K562 (cell line): ENCODE measurements around the gene SLC9B1. TPM values are rescaled to one million over a fixed set of nuclear protein-coding genes. Genes with fewer than 3 reads are reported as not detected.

ENCODE experiments used
- CEBPB ChIP-seq: fragments of 450-650 bp; IDR thresholded peaks from 2 replicates; pipeline ENCODE4 v1.6.1; 2016; ENCODE audit warnings: missing genetic modification characterization, missing compliant biosample characterization
- FOSL1 ChIP-seq: fragments of 200-800 bp; sonication (Bioruptor generic); conservative IDR thresholded peaks from 2 replicates; pipeline ENCODE4 v1.6.1; 2016; ENCODE audit warnings: missing genetic modification characterization, missing compliant biosample characterization
- IRF9 ChIP-seq: fragments of 450-650 bp; IDR thresholded peaks from 2 replicates; pipeline ENCODE4 v1.6.1; 2016; ENCODE audit warnings: missing biosample characterization, missing genetic modification characterization
- JUN ChIP-seq, 2 experiments: sonication (generic) in 1 of 2; formaldehyde crosslinking in 1 of 2; IDR thresholded peaks; 2 replicates each; pipeline versions ENCODE4 v1.6.1 to v1.8.0; 2012 to 2022; ENCODE audit warnings: borderline replicate concordance in 2 of 2, mild to moderate bottlenecking in 2 of 2, improper control_type of control experiment in 1 of 2, low read depth in 1 of 2, low read length in 1 of 2, missing genetic modification reagents in 1 of 2
- LEF1 ChIP-seq: fragments of 450-650 bp; IDR thresholded peaks from 2 replicates; pipeline ENCODE4 v1.6.1; 2016; ENCODE audit warnings: mild to moderate bottlenecking
- MECOM ChIP-seq: fragments of 250-450 bp; sonication (Bioruptor Pico); IDR thresholded peaks from 2 replicates; pipeline ENCODE4 v1.8.0; 2022; ENCODE audit warnings: inconsistent platforms
- MTF1 ChIP-seq: fragments of 250-450 bp; sonication (Bioruptor Pico); IDR thresholded peaks from 2 replicates; pipeline ENCODE4 v1.9.0; 2021; ENCODE audit warnings: moderate library complexity, mild to moderate bottlenecking, inconsistent platforms, borderline replicate concordance
- MXI1 ChIP-seq: IDR thresholded peaks from 2 replicates; pipeline ENCODE4 v1.6.1; 2011; ENCODE audit warnings: low read depth, mild to moderate bottlenecking, improper control_type of control experiment, low read length
- NFRKB ChIP-seq: fragments of 450-650 bp; IDR thresholded peaks from 2 replicates; pipeline ENCODE4 v1.6.1; 2016; ENCODE audit warnings: low read depth
- PHF20 ChIP-seq: fragments of 450-650 bp; IDR thresholded peaks from 2 replicates; pipeline ENCODE4 v1.6.1; 2018; ENCODE audit not compliant: partially characterized antibody
- SIX5 ChIP-seq, 2 experiments: IDR thresholded peaks; 2 replicates each; pipeline ENCODE4 v1.6.1; 2011; ENCODE audit warnings: low read length in 2 of 2, borderline replicate concordance in 1 of 2, low read depth in 1 of 2, mild to moderate bottlenecking in 1 of 2, moderate library complexity in 1 of 2; ENCODE audit not compliant: insufficient read depth in 1 of 2
- TCF7 ChIP-seq: sonication (generic); IDR thresholded peaks from 2 replicates; pipeline ENCODE4 v1.6.1; 2016; ENCODE audit warnings: antibody characterized with exemption, borderline replicate concordance
- TEAD1 ChIP-seq, 2 experiments: fragments of 450-650 bp in 1 of 2; sonication (generic) in 1 of 2; formaldehyde crosslinking; IDR thresholded peaks; 2 replicates each; pipeline versions ENCODE4 v1.4.0 to v1.8.0; 2020 to 2022; ENCODE audit warnings: mild to moderate bottlenecking in 2 of 2, missing genetic modification reagents in 1 of 2
- TOE1 ChIP-seq, 2 experiments: fragments of 450-650 bp in 1 of 2; sonication (generic) in 1 of 2; formaldehyde crosslinking in 1 of 2; IDR thresholded peaks; 2 replicates each; pipeline versions ENCODE4 v1.7.1 to v1.8.0; 2016 to 2022; ENCODE audit warnings: borderline replicate concordance in 2 of 2, mild to moderate bottlenecking in 2 of 2, antibody characterized with exemption in 1 of 2, inconsistent platforms in 1 of 2, low read depth in 1 of 2, missing genetic modification reagents in 1 of 2, moderate library complexity in 1 of 2
- YBX1 ChIP-seq: fragments of 450-650 bp; IDR thresholded peaks from 2 replicates; pipeline ENCODE4 v1.7.1; 2016; ENCODE audit warnings: mild to moderate bottlenecking
- ZNF445 ChIP-seq: fragments of 250-450 bp; sonication (Bioruptor Pico); IDR thresholded peaks from 2 replicates; pipeline ENCODE4 v1.4.0; 2020; ENCODE audit warnings: low read depth, mild to moderate bottlenecking, moderate library complexity
- ZNF551 ChIP-seq: fragments of 250-450 bp; sonication (Bioruptor Pico); IDR thresholded peaks from 2 replicates; pipeline ENCODE4 v1.5.0; 2021; ENCODE audit warnings: mild to moderate bottlenecking, moderate library complexity
- ZNF780A ChIP-seq: fragments of 250-450 bp; sonication (Bioruptor Pico); IDR thresholded peaks from 2 replicates; pipeline ENCODE4 v1.5.0; 2021; ENCODE audit warnings: mild to moderate bottlenecking
- polyA plus RNA-seq, 8 experiments: library from polyadenylated mRNA; depleted of rRNA in 4 of 8; stranded (reverse) in 5 of 8; unstranded in 3 of 8; fragments of >200 nt; fragmentation: Nextera tagmentation in 2 of 8; fragmentation: Illumina TruSeq in 1 of 8; extraction: Ambion mirVana in 2 of 8; extraction: Trizol in 1 of 8; gene quantifications; 2 replicates each; pipeline versions ENCODE4 v1.2.1 to v1.2.3, GENCODE V29; 2011 to 2014; ENCODE audit warnings: inconsistent platforms in 1 of 8, missing spikeins in 1 of 8
- total RNA-seq, 7 experiments: library from RNA; depleted of rRNA in 6 of 7; stranded (reverse); fragments of >200 nt in 6 of 7; fragmentation: Illumina TruSeq in 2 of 7; extraction: Trizol in 2 of 7; gene quantifications; 2 replicates each; pipeline versions ENCODE4 v1.2.1 to v1.2.3, GENCODE V29; 2011 to 2021; ENCODE audit warnings: low replicate concordance in 1 of 7
- TF ChIP-seq, protein P1 (sequence below), 3 experiments: IDR thresholded peaks in 2 of 3; conservative IDR thresholded peaks in 1 of 3; 2 replicates each; pipeline ENCODE4 v1.5.1; 2011 to 2012; ENCODE audit warnings: low read length in 3 of 3, mild to moderate bottlenecking in 3 of 3, control low read depth in 2 of 3, improper control_type of control experiment in 1 of 3, inconsistent platforms in 1 of 3, low read depth in 1 of 3, mixed read lengths in 1 of 3, moderate library complexity in 1 of 3; ENCODE audit not compliant: insufficient read depth in 2 of 3
- TF ChIP-seq, protein P2 (sequence below): fragments of 250-450 bp; sonication (Bioruptor Pico); IDR thresholded peaks from 2 replicates; pipeline ENCODE4 v1.5.0; 2021

SLC9B1 gene
- total and polyA plus RNA-seq, 9 of the 15 experiments (the other 6 are each of a cell fraction or from before 2014, with no cell fraction given) = 0.21 to 1.3 (median 0.51) TPM

DNA sequence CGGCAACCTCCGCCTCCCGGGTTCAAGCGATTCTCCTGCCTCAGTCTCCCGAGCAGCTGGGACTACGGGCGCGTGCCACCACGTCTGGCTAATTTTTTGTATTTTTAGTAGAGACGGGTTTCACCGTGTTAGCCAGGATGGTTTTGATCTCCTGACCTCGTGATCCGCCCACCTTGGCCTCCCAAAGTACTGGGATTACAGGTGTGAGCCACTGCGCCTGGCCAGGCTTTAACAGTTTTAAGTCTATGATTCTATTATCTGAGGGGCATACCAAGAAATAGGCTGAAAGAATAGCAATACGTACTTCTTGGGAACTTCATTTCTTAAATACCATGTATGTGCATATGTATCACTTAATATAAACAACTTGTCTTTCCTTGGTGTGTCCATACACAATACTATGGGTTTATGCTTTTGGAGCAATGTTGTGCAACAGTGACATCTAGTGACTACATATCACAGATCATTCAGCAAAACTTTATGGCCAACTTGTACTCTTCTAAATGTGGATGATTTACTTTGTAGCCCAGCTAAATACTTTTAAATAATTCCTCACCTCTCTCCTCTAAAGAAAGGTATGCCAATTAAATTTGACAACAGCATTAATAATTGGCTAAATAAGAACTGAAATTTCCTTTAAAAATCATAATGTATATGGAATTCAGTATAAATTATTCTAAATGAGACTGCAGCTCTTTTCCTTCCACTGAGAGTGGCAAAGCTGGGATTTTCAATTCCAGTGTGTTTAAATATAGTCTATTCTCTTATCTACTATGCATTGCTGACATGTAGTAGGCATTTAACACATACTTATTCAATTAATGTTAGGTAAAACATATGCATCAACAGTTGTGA lies 10.4 kb downstream of the SLC9B1 start (continued):
- TF ChIP-seq, protein P1, sequence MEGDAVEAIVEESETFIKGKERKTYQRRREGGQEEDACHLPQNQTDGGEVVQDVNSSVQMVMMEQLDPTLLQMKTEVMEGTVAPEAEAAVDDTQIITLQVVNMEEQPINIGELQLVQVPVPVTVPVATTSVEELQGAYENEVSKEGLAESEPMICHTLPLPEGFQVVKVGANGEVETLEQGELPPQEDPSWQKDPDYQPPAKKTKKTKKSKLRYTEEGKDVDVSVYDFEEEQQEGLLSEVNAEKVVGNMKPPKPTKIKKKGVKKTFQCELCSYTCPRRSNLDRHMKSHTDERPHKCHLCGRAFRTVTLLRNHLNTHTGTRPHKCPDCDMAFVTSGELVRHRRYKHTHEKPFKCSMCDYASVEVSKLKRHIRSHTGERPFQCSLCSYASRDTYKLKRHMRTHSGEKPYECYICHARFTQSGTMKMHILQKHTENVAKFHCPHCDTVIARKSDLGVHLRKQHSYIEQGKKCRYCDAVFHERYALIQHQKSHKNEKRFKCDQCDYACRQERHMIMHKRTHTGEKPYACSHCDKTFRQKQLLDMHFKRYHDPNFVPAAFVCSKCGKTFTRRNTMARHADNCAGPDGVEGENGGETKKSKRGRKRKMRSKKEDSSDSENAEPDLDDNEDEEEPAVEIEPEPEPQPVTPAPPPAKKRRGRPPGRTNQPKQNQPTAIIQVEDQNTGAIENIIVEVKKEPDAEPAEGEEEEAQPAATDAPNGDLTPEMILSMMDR (IDR thresholded peaks at IDR 0.05 in 2 of 3, conservative IDR thresholded peaks at IDR 0.05 in 1 of 3; ENCODE audit: insufficient read depth in 2 of 3, low read depth in 1 of 3, low read length in 3 of 3) = peak; percentile 59 to 91 (median 68); a peak in 5 of 6 replicates
- TF ChIP-seq CEBPB = peak; percentile 91
- no peak for TF ChIP-seq FOSL1 (tag)
- TF ChIP-seq PHF20 = no peak
- no peak for TF ChIP-seq MECOM (CRISPR knock-in tag)
- TF ChIP-seq ZNF445 (CRISPR knock-in tag) = no peak
- no peak for TF ChIP-seq TOE1 (IDR thresholded peaks at IDR 0.05; ENCODE audit: borderline replicate concordance)
- TF ChIP-seq TOE1 (CRISPR knock-in tag; IDR thresholded peaks at IDR 0.05; ENCODE audit: borderline replicate concordance, low read depth) = no peak
- TF ChIP-seq NFRKB = no peak
- no peak for TF ChIP-seq SIX5 (IDR thresholded peaks at IDR 0.05; ENCODE audit: borderline replicate concordance in 1 of 2, insufficient read depth in 1 of 2, low read depth in 1 of 2, low read length in 2 of 2)
- no peak for TF ChIP-seq YBX1
- TF ChIP-seq, protein P2, sequence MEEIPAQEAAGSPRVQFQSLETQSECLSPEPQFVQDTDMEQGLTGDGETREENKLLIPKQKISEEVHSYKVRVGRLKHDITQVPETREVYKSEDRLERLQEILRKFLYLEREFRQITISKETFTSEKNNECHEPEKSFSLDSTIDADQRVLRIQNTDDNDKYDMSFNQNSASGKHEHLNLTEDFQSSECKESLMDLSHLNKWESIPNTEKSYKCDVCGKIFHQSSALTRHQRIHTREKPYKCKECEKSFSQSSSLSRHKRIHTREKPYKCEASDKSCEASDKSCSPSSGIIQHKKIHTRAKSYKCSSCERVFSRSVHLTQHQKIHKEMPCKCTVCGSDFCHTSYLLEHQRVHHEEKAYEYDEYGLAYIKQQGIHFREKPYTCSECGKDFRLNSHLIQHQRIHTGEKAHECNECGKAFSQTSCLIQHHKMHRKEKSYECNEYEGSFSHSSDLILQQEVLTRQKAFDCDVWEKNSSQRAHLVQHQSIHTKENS (CRISPR knock-in tag) = no peak
- no peak for TF ChIP-seq JUN (IDR thresholded peaks at IDR 0.05; ENCODE audit: borderline replicate concordance, low read depth, low read length)
- TF ChIP-seq JUN (CRISPR knock-in tag; IDR thresholded peaks at IDR 0.05; ENCODE audit: borderline replicate concordance) = no peak
- no peak for TF ChIP-seq IRF9
- no peak for TF ChIP-seq LEF1
- TF ChIP-seq TEAD1 (CRISPR knock-in tag; IDR thresholded peaks at IDR 0.05) = no peak
- TF ChIP-seq MXI1 = no peak
- no peak for TF ChIP-seq MTF1 (CRISPR knock-in tag)
- no peak for TF ChIP-seq ZNF780A (CRISPR knock-in tag)
- no peak for TF ChIP-seq ZNF551
- TF ChIP-seq TCF7 = no peak
